ENCODE measurements around the gene NHLRC2.

The NHLRC2 gene

GRCh38 chr10:113866551-113867394 is 12.3 kb downstream of the NHLRC2 start:
- DNase-seq: no peak

DNA sequence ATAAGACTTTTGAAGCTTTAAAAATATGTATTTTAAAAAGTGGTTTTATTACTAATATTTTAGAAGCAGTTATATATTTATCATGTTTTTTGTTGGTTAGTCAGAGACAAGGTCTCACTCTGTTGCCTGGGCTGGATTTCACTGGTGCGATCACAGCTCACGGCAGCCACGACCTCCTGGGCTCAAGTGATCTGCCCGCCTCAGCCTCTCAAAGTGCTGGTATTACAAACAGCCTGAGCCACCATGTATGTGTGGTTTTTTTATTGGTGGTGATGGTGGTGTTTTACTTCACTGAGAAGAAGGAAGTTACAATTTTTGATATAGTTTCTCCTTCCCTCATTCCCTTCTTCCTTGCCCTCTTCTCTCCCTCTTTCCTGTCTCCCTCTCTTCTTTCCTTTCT is 13.4 kb downstream of the NHLRC2 start:
- no peak for DNase-seq

DNA sequence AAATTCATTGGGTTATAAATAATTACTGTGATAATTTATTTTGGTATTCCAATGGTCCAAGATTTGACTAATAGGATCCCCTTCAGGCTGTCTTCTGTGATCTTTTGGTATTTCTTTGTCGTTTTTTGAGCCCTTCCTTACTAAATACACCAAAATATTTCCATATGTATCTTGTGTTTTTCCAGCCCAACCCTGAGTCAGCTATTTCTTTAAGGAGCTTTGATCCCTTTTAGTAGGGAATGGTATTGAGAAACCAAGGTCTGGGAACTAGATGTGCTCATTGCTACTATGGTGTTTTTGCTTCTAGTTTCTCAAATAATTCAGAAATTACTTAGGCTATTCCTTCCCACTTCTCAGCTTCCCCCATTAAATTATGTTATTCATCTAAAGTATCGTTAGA is 15.3 kb downstream of the NHLRC2 start:
- DNase-seq: no peak

DNA sequence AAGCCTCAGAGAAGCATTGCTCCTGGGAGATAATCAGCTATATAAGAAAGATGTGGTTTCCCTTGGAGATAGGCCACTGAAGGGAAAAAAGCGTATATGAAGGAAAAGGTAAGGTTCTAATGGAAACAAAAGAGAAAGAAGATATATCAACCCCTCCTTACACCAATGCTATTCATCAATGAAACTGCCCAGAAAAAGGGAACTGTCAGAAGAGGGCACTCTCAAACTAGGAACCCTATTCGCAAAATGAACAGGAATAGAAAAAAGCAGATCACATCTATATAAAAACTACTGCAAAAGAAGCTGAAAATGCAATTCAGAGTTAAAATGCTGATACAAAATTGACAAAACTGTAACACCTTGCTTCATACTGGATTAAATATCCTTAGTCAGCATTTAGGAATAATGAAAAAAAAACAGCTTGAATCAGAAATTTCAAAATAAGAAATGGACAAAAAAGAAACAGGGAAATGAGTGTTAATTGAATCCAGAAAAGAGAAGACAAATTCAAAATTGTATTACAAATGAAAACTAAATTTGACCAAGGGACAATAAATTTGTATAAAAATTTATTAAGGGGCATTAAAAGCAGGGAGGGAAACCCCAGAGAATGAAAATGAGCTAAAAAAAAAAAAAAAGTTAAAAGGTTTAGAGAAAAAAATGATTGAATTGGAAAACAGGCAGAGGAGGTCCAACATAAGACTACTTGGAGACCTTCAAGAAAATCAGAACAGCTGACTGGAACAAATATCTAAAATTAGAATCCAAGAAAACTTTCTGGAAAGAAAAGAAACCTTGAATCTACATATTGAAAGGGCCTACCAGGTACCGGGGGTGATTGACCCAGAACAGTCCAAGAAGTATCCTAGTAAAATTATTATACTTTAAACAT is 17.9 kb downstream of the NHLRC2 start:
- DNase-seq: no peak

- no peak for DNase-seq
Measured at GRCh38 chr10:113875212-113875611, 20.8 kb downstream of the NHLRC2 start.

DNA sequence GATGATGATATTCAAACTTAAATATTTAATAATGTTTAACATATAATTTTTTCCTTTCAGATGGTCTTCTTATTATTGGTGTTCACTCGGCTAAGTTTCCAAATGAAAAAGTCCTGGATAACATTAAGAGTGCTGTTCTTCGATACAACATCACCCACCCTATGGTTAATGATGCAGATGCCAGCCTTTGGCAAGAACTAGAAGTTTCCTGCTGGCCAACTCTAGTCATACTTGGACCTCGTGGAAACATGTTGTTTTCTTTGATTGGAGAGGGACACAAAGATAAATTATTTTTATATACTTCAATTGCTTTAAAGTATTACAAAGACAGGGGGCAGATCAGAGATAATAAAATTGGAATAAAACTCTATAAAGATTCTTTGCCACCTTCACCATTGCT is 22.0 kb downstream of the NHLRC2 start:
- DNase-seq: no peak

DNA sequence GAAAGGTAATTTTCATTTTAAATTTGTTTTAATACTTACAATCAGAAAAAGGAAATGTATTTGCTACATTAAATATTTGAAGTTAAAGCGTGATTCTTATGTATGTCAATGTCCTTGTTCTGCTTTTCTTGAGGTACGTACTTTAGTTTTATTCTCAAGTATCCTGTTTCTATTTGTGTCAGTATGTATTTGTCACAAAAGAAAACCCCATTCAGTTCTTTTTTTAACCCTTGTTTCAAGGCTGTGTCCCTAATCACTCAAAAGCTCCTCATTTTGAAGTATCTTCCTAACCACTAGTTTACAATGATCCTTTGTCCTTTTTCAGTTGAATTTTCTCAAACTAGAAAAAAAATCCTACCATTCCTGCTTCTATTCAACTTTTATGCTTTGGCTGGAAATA is 25.2 kb downstream of the NHLRC2 start:
- DNase-seq: no peak

DNA sequence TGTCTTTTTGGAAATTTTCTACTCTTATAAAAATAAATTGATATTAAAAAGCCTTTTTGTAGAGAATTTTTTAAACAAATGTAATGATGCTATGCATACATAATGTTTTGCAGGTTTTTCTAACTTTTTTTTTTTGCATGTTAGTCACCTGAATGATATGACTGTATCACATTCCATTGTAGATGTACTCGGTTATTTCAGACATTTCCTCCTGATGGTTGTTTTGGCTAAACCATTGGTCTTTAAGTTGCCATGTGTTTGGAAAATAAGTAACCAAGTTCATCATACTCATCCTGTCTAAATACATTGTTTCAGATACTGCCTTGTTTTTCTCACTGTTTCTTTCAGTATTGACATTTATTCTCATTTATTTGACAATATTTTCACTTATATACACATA is 25.8 kb downstream of the NHLRC2 start:
- DNase-seq: no peak

GRCh38 chr10:113882240-113882639 is 27.8 kb downstream of the NHLRC2 start:
- no peak for DNase-seq

DNA sequence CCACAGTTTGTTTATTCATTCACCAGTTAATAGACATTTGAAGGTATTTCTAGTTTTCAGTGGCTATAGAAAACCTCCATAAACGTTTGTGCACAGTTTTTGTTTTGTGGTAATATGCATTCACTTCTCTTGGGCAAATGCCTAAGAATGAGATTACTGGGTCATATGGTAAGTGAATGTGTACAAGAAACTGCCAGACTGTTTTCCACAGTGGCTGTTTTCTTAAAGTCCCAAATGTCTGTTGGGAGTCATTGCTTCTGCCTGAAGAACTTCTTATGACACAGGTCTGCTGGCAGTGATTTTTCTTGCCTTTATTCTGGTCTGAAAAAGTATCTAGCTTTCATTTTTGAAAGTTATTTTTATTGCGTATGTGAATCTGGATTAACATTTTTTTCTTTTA is 35.5 kb downstream of the NHLRC2 start:
- no peak for DNase-seq

- DNase-seq: no peak
Measured at GRCh38 chr10:113890769-113891168, 36.3 kb downstream of the NHLRC2 start.

- DNase-seq: no peak
Measured at GRCh38 chr10:113891476-113891875, 37.0 kb downstream of the NHLRC2 start.

DNA sequence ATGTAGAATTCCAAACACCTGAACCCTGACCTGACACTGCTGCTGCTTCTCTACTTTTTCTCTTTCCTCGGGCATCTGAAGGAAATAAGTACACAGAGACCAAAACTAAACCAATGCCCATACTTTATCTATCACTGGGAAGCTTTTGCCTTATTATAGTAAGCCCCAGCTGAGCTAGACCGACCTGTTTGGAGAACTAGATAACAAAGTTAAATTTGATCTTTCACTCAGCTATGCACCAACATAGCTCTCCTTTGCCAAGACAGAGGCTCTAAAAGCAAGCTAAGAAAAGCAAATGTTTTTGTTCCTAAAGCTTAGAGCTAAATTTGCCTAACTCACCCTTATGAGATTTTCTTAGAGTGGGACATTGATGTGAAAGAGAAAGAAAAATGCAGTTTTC is 39.1 kb downstream of the NHLRC2 start:
- DNase-seq: no peak

DNA sequence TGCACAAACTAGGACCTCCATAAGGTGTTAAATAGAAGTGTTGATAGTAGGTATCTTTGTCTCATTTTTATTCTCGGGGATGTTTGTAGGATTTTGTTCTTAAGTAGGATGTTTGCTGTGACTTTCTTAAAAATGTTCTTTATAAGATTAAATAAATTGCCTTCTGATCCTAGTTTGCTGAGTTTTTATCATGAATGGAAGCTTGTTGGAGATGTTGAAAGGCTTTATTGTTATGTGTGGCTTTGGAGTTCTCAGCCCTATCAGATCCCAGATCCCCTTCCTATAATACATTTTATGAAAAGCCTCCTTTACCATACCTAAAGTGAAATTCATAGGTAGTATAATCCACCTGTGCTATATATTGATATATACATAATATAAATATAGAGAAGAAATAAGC is 40.1 kb downstream of the NHLRC2 start:
- no peak for DNase-seq

DNA sequence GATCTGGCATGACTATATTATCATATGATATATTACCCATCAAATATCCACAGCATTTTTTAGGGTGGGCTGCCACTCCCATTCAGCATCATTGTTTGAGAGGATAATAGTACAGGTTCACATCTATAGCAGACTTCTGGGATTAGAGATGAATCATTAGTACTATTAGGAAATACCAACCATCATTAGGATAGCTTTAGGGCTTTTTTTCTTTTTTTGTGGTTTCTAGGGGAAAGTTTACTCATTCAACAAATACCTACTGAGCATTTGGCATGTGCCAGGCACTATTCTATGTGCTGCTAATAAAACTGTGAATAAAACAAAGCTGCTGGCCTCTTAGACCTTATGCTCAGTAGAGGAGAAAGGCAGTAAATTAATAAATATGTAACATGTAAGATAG is 40.6 kb downstream of the NHLRC2 start:
- DNase-seq: no peak

DNA sequence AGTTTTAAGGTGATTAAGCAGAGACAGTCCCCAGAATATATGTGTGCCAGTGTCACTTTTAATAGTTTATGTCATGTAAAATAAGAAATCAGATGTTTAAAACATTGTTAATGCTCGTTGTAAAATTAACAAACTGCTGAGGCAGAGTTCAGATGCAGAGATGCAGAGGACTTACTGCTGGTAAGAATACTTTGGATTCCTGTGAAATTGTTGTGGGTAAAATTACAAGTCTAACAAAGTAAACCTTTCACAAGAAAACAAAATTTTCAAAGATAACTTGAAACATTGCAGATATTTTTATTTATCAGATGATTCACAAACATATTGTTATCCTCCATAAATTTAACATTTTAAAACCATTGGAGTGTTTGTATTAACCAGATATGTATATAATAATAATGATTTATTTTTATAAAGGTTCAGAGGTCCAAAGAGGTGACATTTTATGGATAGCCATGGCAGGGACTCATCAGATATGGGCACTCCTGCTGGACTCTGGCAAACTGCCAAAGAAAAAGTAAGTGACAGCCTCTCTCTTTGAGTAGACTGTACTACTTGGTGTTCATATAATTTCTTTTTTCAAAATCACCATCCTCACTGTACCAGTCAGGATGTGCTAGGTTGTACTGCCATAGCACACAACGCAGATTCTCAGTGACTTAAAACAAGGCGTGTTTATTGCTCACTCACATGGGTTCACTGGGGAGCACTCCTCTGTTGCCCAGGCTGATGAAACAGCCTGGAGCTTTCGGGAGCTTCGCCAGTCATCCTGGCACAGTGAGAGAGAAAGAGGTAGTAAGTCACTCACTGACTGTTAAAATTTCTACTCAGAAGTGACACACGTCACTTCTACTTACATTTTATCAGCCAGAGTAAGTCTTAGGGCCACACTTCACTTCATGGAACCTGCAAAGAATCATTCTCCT is 43.5 kb downstream of the NHLRC2 start:
- DNase-seq: peak in 1 of 3 experiments; percentile 11

GRCh38 chr10:113899952-113900598 is 45.6 kb downstream of the NHLRC2 start:
- DNase-seq: no peak

DNA sequence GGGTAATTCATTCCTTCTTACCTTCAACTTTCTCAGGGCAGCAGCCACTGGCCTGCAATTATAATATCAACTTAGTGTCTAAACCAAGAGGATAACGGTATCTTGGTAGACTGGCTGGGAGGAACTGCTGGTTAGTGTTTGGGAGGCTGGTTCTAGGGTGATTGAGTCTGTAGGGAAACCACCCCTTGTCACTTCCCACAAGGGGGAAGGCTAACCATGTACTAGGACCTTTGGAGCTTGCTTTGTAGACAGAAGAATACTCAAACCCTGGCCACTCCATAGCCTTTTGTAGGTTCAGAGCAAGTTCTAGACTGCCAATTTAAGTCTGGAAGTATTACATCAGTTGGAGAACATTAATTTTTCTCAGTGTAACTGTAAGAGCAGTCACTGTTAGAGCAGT is 51.3 kb downstream of the NHLRC2 start:
- DNase-seq: no peak

GRCh38 chr10:113907166-113907565 is 52.7 kb downstream of the NHLRC2 start:
- DNase-seq: no peak

DNA sequence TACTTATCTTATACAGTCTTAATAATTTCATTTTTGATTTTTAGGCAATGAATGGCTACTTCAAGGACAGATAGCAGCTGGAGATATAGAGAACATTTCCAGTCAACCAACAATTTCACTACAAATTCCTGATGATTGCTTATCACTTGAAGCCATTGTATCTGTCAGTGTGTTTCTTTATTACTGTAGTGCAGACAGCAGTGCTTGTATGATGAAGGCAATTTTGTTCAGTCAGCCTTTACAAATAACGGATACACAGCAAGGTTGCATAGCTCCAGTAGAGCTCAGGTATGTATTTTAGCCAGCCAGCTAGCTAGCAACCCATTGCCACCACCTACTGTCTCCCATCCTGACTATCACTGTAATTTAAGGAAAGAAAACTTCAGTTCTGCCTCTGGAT is 53.8 kb downstream of the NHLRC2 start:
- no peak for DNase-seq

- no peak for DNase-seq
Measured at GRCh38 chr10:113911113-113911512, 56.7 kb downstream of the NHLRC2 start.

- DNase-seq: no peak
Measured at GRCh38 chr10:113911839-113912238, 57.4 kb downstream of the NHLRC2 start.
